GM18951 (cell line): ENCODE data around the gene SYCP2L.
"Not testable (repeated sequence)": the region's sequence is repeated elsewhere in the genome, so short reads cannot be mapped to it uniquely, and the experiment has no call there.

Experiments used
- POLR2A ChIP-seq: IDR thresholded peaks from 4 replicates; pipeline ENCODE4 v1.6.1; 2011; ENCODE audit warnings: mild to moderate bottlenecking; ENCODE audit not compliant: insufficient read length, insufficient read depth; ENCODE audit errors: extremely low read depth
- in situ Hi-C: fragments of 300-500 bp; cut with MboI; formaldehyde crosslinking; loops from one replicate; pipeline ENCODE4 v1.12.0; 2022; ENCODE audit warnings: low sequenced_read_pairs, mixed read lengths, inconsistent platforms; ENCODE audit not compliant: unreplicated experiment

Gene SYCP2L

GRCh38 chr6:10884245-10884972, 2.4 kb upstream of the SYCP2L start:
- in situ Hi-C loops = no loop called here
- no peak for TF ChIP-seq POLR2A

- in situ Hi-C loops = not testable (repeated sequence)
Measured at GRCh38 chr6:10886365-10886690, 524 bp upstream of the SYCP2L start.

- TF ChIP-seq POLR2A = no peak
Measured at GRCh38 chr6:10890151-10890550, 3.3 kb downstream of the SYCP2L start.

GRCh38 chr6:10891960-10892359, 5.1 kb downstream of the SYCP2L start:
- no peak for TF ChIP-seq POLR2A
- in situ Hi-C loops = no loop called here

More at GRCh38 chr6:10890151-10890550, 3.3 kb downstream of the SYCP2L start:
- in situ Hi-C loops = no loop called here

- TF ChIP-seq POLR2A = no peak
- in situ Hi-C loops = no loop called here
Measured at GRCh38 chr6:10894958-10895357, 8.1 kb downstream of the SYCP2L start.

- in situ Hi-C loops = no loop called here
Measured at GRCh38 chr6:10896691-10897090, 9.8 kb downstream of the SYCP2L start.

GRCh38 chr6:10901770-10902169, 14.9 kb downstream of the SYCP2L start:
- in situ Hi-C loops = no loop called here
- TF ChIP-seq POLR2A = no peak

More at GRCh38 chr6:10896691-10897090, 9.8 kb downstream of the SYCP2L start:
- TF ChIP-seq POLR2A = no peak

GRCh38 chr6:10904015-10904414, 17.2 kb downstream of the SYCP2L start:
- in situ Hi-C loops = no loop called here
- no peak for TF ChIP-seq POLR2A

GRCh38 chr6:10908228-10908627, 21.4 kb downstream of the SYCP2L start:
- in situ Hi-C loops = no loop called here

GRCh38 chr6:10919520-10919919, 32.7 kb downstream of the SYCP2L start:
- in situ Hi-C loops = not testable (repeated sequence)

More at GRCh38 chr6:10908228-10908627, 21.4 kb downstream of the SYCP2L start:
- TF ChIP-seq POLR2A = no peak

- in situ Hi-C loops = no loop called here
Measured at GRCh38 chr6:10933126-10933525, 46.3 kb downstream of the SYCP2L start.

GRCh38 chr6:10939840-10940239, 53.0 kb downstream of the SYCP2L start:
- in situ Hi-C loops = no loop called here
- TF ChIP-seq POLR2A = no peak

More at GRCh38 chr6:10933126-10933525, 46.3 kb downstream of the SYCP2L start:
- no peak for TF ChIP-seq POLR2A

- TF ChIP-seq POLR2A = no peak
Measured at GRCh38 chr6:10945845-10946244, 59.0 kb downstream of the SYCP2L start.

GRCh38 chr6:10947966-10948365, 61.1 kb downstream of the SYCP2L start:
- TF ChIP-seq POLR2A = no peak
- in situ Hi-C loops = no loop called here

More at GRCh38 chr6:10945845-10946244, 59.0 kb downstream of the SYCP2L start:
- in situ Hi-C loops = no loop called here

- no peak for TF ChIP-seq POLR2A
- in situ Hi-C loops = loop anchor here (10.0 kb wide), 1 partner anchor 115 kb away; no protein-coding TSS in a partner anchor
Measured at GRCh38 chr6:10949579-10950490, 63.0 kb downstream of the SYCP2L start.
